Measurements from ENCODE around the gene LIPE.

DNA sequence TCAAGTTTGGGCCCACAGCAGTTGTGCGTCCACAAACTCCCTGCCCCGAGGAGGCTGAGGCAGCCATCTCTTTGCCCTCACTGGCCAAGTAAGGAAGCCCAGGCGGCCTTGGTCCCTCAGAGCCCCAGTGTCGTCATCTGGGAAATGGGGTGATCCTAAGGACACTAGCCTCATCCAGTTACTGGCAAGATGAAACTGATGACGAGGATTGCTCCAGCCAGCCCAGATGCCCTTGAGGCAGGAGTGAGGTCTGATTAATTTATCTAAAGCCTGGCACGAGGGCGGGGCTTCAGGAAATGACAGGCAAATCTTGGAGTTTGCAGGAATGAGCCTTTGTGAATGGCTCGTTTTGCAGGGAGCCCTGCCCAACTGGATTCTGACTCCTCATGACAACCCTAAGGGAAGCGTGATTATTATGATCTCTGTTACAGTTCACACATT, 5.6 kb downstream of the LIPE start:
- TF ChIP-seq POLR2AphosphoS5 (IDR thresholded peaks at IDR 0.05; ENCODE audit: borderline replicate concordance, low read depth, low read length) (no peak), EZH2 (IDR thresholded peaks at IDR 0.05) (no peak)
